ENCODE measurements around the gene KNDC1.
"Not testable (repeated sequence)": the region's sequence is repeated elsewhere in the genome, so short reads cannot be mapped to it uniquely, and the experiment has no call there.

Gene KNDC1

GRCh38 chr10:133127291-133128125, 32.5 kb upstream of the KNDC1 start:
- no peak for DNase-seq

- DNase-seq: no peak
Measured at GRCh38 chr10:133128126-133129070, 31.6 kb upstream of the KNDC1 start.

- DNase-seq: no peak
Measured at GRCh38 chr10:133129071-133129858, 30.8 kb upstream of the KNDC1 start.

GRCh38 chr10:133129859-133130495, 30.0 kb upstream of the KNDC1 start:
- DNase-seq: no peak

GRCh38 chr10:133130602-133131001, 29.4 kb upstream of the KNDC1 start:
- no peak for DNase-seq

- no peak for DNase-seq
Measured at GRCh38 chr10:133131053-133131452, 29.0 kb upstream of the KNDC1 start.

GRCh38 chr10:133131734-133132472, 28.1 kb upstream of the KNDC1 start:
- DNase-seq: no peak

- no peak for DNase-seq
Measured at GRCh38 chr10:133132473-133133291, 27.3 kb upstream of the KNDC1 start.

GRCh38 chr10:133133471-133134231, 26.4 kb upstream of the KNDC1 start:
- DNase-seq: no peak

GRCh38 chr10:133134411-133135115, 25.5 kb upstream of the KNDC1 start:
- DNase-seq: no peak

- DNase-seq: no peak
Measured at GRCh38 chr10:133135116-133135465, 24.9 kb upstream of the KNDC1 start.

GRCh38 chr10:133137486-133138145, 22.4 kb upstream of the KNDC1 start:
- DNase-seq: not testable (repeated sequence)

- no peak for DNase-seq
Measured at GRCh38 chr10:133139551-133140065, 20.4 kb upstream of the KNDC1 start.

- no peak for DNase-seq
Measured at GRCh38 chr10:133140417-133141143, 19.4 kb upstream of the KNDC1 start.

GRCh38 chr10:133141144-133141957, 18.7 kb upstream of the KNDC1 start:
- no peak for DNase-seq

- DNase-seq: no peak
Measured at GRCh38 chr10:133141958-133142340, 18.1 kb upstream of the KNDC1 start.

All from NCI-H1105 (cell line).